Mucosa of stomach (tissue), 1 donor: ENCODE results near the gene GPX5.
"Not testable (repeated sequence)": the region's sequence is repeated elsewhere in the genome, so short reads cannot be mapped to it uniquely, and the experiment has no call there.

ENCODE experiments used
- H3K27me3 ChIP-seq: one replicate; pipeline ENCODE4 v1.7.0; 2013; ENCODE audit warnings: mild to moderate bottlenecking, low read length; ENCODE audit not compliant: control insufficient read depth, insufficient read depth
- H3K36me3 ChIP-seq: one replicate; pipeline ENCODE4 v1.7.0; 2013; ENCODE audit warnings: low read length; ENCODE audit not compliant: control insufficient read depth, insufficient read depth
- H3K4me1 ChIP-seq: one replicate; pipeline ENCODE4 v1.7.0; 2013; ENCODE audit warnings: mild to moderate bottlenecking, low read length; ENCODE audit not compliant: control insufficient read depth, insufficient read depth
- H3K4me3 ChIP-seq: one replicate; pipeline ENCODE4 v1.7.0; 2013; ENCODE audit warnings: low read length
- H3K9ac ChIP-seq: one replicate; pipeline ENCODE4 v1.7.0; 2013; ENCODE audit warnings: mild to moderate bottlenecking, low read length, moderate library complexity
- H3K9me3 ChIP-seq: one replicate; pipeline ENCODE4 v1.7.0; 2013; ENCODE audit warnings: mild to moderate bottlenecking, low read length, moderate library complexity; ENCODE audit not compliant: control insufficient read depth
- donor health status: Pancreatic carcinoma.

Gene GPX5

DNA sequence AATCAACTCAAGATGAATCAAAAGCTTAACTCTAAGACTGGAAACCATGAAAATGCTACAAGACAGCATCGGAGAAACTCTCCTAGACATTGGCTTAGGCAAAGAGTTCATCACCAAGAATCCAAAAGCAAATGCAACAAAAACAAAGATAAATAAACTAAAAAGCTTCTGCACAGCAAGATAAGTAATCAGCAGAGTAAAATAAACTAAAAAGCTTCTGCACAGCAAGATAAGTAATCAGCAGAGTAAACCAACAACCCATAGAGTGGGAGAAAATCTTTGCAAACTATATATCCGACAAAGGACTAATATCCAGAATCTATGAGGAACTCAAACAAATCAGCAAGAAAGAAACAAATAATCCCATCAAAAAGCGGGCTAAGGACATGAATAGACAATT is 21.3 kb downstream of the GPX5 start:
- H3K9ac ChIP-seq, H3K4me1 ChIP-seq, H3K9me3 ChIP-seq, H3K27me3 ChIP-seq, H3K4me3 ChIP-seq, H3K36me3 ChIP-seq: not testable (repeated sequence)

DNA sequence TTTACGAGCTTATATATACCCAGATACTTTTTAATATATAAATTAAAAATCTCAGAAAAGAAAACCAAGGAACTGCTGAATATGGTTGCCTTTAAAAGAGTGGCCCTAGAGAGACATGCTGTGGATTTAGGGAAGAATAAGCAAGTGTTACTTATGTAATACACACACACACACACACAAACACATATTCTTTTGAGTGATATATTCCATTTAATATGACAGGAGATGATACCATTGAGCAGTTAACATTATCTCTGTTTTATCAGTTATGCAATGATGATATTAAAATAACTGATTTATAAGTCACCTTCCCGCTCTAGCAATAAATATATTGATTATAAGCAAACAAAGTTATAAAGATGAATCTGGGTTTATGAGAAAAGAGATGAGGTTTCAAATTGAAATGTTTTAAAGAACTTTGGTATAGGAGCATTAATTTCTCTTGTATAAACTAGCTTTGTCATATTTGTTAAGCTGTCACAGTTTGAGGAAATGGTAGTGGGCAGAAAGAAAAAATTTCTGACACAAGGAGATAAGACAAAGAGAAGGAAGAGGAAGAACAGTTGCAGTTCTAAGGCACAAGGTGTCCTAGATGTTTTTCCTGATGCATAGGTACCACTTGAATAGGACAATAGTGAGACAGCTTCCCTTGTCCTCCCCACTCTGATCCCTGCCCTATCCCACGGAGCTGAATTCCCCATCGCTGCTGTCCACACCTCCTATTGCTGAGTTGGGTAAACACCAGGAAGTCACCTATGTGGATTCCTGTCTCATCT is 26.4 kb downstream of the GPX5 start:
- H3K9me3 ChIP-seq = no peaks in the 10 kb centered on the region
- peaks cover 3% of the 10 kb centered on the region for H3K27me3 ChIP-seq
- no peak overlapping the region for H3K9ac ChIP-seq
- H3K4me1 ChIP-seq = no peaks in the 10 kb centered on the region
- no peak overlapping the region for H3K4me3 ChIP-seq
- no peaks in the 10 kb centered on the region for H3K36me3 ChIP-seq

DNA sequence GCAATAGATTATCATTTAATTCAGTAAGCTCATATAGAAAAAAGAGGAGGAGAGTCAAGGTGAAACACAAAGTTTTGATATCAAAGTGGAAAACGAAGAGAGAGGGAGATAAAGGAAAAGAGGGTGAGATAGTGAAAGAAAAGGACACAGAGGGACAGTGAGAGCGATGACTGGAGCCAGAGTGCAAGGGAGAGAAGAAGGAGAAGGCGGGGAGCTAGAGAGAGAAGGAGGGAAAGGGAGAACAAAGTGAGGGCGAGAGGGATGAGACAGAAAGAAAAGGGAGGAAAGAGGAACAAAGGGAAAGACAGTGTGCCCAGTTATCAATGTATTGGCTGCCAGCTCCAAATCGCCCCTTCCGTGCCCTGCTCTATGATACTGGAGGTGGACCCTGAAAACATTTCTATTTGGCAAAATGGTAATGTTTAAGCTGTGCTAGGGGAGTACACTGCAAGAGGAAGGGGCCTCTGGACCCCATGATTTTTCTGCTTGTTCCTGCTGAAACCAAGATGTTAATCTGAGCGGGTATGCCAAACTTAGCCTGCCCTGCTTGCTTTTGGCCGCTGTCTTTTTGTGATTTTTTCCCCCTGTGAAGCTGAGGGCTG is 27.8 kb downstream of the GPX5 start:
- Histone ChIP-seq H3K27me3 (peaks cover 3% of the 10 kb centered on the region), H3K9ac (no peak overlapping the region), H3K36me3 (no peaks in the 10 kb centered on the region), H3K4me1 (no peaks in the 10 kb centered on the region), H3K4me3 (no peak overlapping the region), H3K9me3 (no peaks in the 10 kb centered on the region)

DNA sequence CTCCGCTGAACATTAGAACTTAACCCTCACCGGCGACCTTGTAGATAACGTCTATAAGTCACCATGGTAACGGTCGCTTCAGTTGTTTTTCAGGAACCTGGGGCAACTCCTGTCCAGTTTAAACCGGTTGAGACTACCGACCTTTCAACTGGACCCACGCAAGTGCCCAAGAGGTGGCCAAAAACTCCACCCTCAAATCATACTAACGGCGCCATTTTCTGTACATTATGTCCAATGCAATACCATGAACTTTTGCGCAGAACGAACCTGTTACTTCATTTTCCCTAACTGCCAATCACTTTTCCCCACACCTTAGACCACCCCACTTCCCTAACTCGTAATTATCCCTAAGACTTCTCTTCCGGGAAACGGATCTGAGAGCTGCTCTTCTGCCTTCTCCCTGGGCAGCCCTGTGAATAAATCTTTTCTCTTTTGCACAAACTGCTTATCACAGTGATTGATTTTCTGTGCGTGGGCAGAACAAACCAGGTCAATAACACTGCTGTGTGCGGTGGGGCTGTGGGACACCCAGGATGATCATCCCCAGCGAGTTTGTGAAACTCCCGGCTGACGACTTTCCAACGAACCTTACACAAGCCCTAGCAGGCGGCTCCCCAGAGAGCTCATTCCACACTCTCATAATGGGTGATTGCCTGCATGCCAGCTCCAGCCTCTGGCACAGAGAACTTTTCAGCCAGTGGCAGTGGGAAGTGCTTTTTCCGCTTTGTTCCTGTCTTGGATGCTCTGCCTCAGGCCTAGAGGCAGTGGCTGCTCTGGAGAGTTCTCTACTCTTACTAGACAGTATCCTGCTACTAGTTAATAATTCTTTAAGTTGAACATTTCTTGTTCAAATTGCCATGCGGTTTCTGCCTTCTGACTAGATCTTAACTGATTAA is 28.6 kb downstream of the GPX5 start:
- H3K9ac ChIP-seq = no peak overlapping the region
- no peak overlapping the region for H3K4me3 ChIP-seq
- no peaks in the 10 kb centered on the region for H3K9me3 ChIP-seq
- H3K36me3 ChIP-seq = no peaks in the 10 kb centered on the region
- H3K27me3 ChIP-seq = peaks cover 3% of the 10 kb centered on the region
- H3K4me1 ChIP-seq = no peaks in the 10 kb centered on the region

DNA sequence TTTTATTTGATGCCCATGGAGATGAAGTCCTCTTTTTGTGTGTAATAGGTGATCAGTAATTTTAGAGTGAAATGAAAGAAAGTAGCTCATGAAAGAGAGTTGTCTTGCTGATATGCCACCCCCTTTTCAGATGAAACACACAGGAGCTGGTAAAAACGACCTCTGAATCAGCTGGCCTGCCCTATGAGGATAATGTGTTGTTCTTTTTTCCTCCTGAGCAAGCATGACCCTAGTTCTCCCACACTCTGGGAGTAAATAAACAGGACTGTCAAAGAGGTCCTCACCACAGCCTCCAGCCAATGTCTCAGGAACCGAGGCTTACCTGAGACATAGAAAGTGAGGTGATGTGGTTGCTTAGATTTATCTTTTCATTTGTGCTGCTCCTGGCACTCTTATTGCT is 29.5 kb downstream of the GPX5 start:
- H3K9me3 ChIP-seq = no peaks in the 10 kb centered on the region
- H3K27me3 ChIP-seq = peaks cover 3% of the 10 kb centered on the region
- H3K4me1 ChIP-seq = no peaks in the 10 kb centered on the region
- no peak overlapping the region for H3K4me3 ChIP-seq
- H3K9ac ChIP-seq = no peak overlapping the region
- H3K36me3 ChIP-seq = no peaks in the 10 kb centered on the region

DNA sequence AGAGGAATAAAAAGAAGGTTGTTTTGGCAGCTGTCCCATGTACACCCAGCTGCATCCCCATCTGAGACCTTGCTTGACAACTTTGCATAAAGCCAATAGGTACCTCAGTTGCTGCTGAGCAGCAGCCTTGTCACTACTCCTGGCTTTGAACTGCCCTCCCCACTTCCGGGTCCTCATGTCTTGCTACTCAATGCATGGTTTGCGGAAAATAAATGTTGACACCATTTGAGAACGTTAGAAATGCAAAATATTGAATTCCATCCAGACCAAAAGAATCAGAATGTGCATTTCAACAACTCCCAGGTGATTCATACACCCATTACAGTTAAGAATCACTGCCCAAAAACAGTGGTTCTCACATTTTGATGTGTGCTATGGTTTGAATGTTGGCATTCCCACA is 32.9 kb downstream of the GPX5 start:
- H3K9me3 ChIP-seq = no peaks in the 10 kb centered on the region
- H3K36me3 ChIP-seq = no peaks in the 10 kb centered on the region
- no peak overlapping the region for H3K4me3 ChIP-seq
- no peaks in the 10 kb centered on the region for H3K4me1 ChIP-seq
- H3K27me3 ChIP-seq = peaks cover 3% of the 10 kb centered on the region
- H3K9ac ChIP-seq = no peak overlapping the region

DNA sequence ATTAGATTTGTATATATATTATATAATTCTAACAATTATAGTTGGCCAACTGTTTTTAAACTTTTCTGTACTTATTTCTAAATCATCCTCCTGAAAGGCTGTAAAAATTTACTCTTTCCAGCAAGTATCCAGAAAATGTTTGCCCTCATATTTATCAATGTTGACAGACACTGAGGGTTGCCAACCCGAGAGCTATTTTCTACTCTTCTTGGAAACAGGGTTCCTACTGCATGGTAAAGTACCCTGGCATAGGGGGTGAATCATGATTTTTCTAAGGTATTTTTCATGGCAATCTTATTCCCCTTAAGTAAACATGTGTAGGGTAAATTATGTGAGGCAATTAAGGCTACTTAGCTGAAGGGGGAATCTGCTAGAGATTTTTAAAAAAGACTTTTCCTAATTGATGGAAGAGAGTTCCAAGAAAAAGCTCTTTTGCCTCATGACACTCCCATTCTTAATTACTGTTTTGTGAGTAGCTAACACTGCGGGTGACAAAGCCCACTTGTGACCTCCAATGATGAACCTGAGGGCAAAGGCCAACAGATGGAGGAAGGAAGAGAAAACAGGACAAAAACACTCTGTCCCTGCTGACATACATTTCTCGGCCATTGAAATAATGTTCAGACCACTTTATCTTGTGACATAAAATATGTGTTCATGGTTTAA is 37.9 kb downstream of the GPX5 start:
- Histone ChIP-seq H3K4me3 (no peak overlapping the region), H3K36me3 (no peaks in the 10 kb centered on the region), H3K27me3 (peaks cover 3% of the 10 kb centered on the region), H3K9me3 (no peaks in the 10 kb centered on the region), H3K4me1 (no peaks in the 10 kb centered on the region), H3K9ac (no peak overlapping the region)

DNA sequence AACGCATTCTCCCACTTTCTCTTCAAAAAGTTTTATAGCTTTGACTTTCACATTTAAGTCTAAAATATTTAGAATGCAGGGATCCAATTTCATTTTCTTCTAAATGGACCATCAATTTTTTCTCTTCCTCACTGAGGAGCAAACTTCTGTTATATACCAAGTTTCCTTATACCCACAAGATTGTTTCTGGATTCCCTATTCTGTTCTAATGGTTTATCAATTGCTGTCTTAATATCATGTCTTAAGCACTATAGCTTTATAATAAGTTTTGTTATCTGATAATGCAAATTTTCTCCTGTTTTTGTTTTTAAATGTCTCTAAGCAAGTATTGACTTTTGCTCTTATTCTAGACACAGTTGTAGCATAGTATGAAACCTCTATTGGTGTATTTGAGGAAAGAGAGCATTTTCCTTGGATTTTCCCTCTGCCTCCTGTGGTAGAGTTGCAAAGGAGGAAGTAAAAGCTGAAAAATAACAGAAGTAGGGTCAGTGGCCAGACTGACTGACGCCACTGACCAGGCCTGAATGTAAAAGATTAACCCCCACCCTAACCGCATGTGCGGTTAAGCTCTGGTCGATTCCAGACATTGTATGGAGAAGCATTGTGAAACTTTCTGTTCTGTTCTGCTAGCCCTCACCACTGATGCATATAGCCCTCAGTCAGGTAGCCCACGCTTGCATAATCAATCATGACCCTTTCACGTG is 40.3 kb downstream of the GPX5 start:
- H3K27me3 ChIP-seq = peaks cover 3% of the 10 kb centered on the region
- H3K36me3 ChIP-seq = no peaks in the 10 kb centered on the region
- H3K4me3 ChIP-seq = no peak overlapping the region
- no peaks in the 10 kb centered on the region for H3K9me3 ChIP-seq
- H3K9ac ChIP-seq = no peak overlapping the region
- H3K4me1 ChIP-seq = no peaks in the 10 kb centered on the region

DNA sequence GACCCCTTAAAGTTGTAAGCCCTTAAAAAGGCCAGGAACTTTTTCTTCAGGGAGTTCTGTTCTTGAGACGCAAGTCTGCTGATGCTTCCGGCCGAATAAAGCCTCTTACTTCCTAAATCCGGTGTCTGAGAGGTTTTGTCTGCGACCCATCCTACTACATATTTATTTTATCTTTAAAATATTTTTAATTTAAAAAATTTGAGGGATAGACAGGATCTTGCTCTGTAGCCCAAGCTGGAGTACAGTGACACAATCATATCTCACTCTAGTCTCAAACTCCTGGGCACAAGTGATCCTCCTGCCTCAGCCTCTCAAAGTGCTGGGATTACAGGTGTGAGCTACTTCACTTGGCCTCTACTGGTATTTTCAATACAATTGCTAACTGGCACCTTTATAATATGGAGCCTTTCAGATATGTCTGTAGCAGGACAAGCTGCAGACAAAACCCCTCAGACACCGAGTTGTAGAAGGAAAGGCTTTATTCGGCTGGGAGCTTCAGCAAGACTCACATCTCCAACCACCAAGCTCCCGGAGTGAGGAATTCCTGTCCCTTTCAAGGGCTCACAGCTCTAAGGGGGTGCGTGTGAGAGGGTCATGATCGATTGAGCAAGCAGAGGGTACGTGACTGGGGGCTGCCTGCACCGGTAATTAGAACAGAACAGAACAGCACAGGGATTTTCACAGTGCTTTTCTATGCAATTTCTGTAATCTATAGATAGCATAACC is 41.0 kb downstream of the GPX5 start:
- Histone ChIP-seq H3K4me1 (no peaks in the 10 kb centered on the region), H3K36me3 (no peaks in the 10 kb centered on the region), H3K27me3 (peaks cover 3% of the 10 kb centered on the region), H3K9me3 (no peaks in the 10 kb centered on the region), H3K9ac (no peak overlapping the region), H3K4me3 (no peak overlapping the region)

DNA sequence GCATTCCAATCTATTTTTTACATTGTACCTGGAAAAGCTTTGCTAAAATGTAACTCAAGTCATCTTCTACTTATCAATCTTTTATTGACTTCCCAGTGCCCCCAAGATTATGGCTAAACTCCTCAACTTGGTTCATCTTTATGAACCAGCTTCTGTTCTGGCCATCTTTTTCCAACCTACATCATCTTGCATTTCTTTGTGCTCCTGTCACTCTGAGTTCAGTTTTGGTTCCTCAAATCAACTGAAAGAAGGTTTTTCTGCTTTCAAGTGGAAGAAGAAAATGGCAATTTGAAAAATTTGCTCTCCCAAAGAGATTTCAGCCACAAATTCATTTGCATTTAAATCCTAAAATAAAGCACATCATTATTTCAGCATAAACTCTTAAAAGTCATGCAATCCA is 41.8 kb downstream of the GPX5 start:
- no peak overlapping the region for H3K9ac ChIP-seq
- H3K4me3 ChIP-seq = no peak overlapping the region
- peaks cover 3% of the 10 kb centered on the region for H3K27me3 ChIP-seq
- no peaks in the 10 kb centered on the region for H3K4me1 ChIP-seq
- no peaks in the 10 kb centered on the region for H3K36me3 ChIP-seq
- no peaks in the 10 kb centered on the region for H3K9me3 ChIP-seq

DNA sequence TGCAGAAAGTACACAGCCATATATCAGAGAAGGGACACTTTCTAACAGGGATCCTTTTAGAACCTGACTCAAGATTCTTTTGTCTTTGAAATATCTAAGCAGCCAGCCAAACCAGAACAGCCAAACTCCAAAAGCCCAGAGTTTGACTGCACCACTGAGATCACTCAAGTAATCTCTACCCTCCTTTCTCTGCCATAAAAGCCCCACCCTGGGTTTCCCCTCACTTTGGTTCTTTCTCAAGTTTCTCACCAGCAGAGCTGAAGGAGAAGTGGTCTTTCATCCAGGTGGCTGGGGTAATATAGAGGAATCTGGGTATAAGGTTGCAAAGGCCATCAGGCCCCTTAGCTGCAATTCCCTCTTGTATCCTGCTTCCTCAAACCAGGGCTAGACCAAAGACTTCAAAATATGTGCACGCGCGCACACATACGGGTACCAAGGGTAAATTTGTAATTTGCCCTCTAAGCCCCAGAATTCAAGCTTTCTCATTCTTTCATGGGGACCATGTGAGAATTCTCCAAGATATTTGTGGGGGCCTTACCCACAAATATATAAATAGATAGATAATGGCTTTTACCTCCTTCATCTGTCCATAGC is 42.9 kb downstream of the GPX5 start:
- H3K4me1 ChIP-seq = no peaks in the 10 kb centered on the region
- H3K9ac ChIP-seq = no peak overlapping the region
- no peaks in the 10 kb centered on the region for H3K9me3 ChIP-seq
- peaks cover 3% of the 10 kb centered on the region for H3K27me3 ChIP-seq
- H3K4me3 ChIP-seq = no peak overlapping the region
- H3K36me3 ChIP-seq = no peaks in the 10 kb centered on the region
